HepG2 (cell line): ENCODE measurements around the gene L3MBTL3. TPM values are rescaled to one million over a fixed set of nuclear protein-coding genes. Genes with fewer than 3 reads are reported as not detected.

ENCODE experiments used
- ATAC-seq: fragments of 200-7000 bp; cut with Tn5 transposase; 3 replicates; pipeline ENCODE4 v1.9.1; 2020; ENCODE audit warnings: mild to moderate bottlenecking, moderate library complexity
- BruUV-seq: library from RNA; stranded (reverse); fragments of 400-500 nt; replicated peaks from 2 replicates; lab custom pipeline; 2021; lab: Mats Ljungman, UMichigan
- CTCF ChIA-PET: fragments of 300-600 bp; formaldehyde crosslinking; extraction: SDS; loops from one replicate; lab custom pipeline; 2021; ENCODE audit warnings: low total read pairs, inconsistent platforms, low intra/inter-chr PET ratio; lab: Yijun Ruan, JAX
- POLR2A ChIA-PET: fragments of 350-600 bp; sonication (Branson Sonifier 250); formaldehyde crosslinking; loops from one replicate; lab custom pipeline; 2020; ENCODE audit warnings: antibody characterized with exemption, inconsistent platforms; lab: Yijun Ruan, JAX
- DNase-seq: peaks from one replicate; pipeline ENCODE4 v3.0.0-alpha.2; 2015; ENCODE audit warnings: low spot score
- FAIRE-seq: peaks from 3 replicates; lab custom pipeline; 2011; peaks lifted over from hg19 to GRCh38; lab: Jason Lieb, UNC
- H2AFZ ChIP-seq: one replicate; pipeline ENCODE4 v1.6.1; 2011; ENCODE audit warnings: low read length, inconsistent platforms
- H3K27ac ChIP-seq: fragments of 300-600 bp; 3 replicates; pipeline ENCODE4 v1.8.0; 2011; ENCODE audit warnings: mixed run types, mild to moderate bottlenecking, mixed read lengths, low read length, inconsistent platforms; ENCODE audit not compliant: insufficient read depth; ENCODE audit errors: extremely low read length
- H3K27me3 ChIP-seq, 2 experiments: fragments of 200-600 bp in 1 of 2; 2 replicates in 1 of 2; 3 replicates in 1 of 2; pipeline versions ENCODE4 v1.6.0 to v1.8.0; 2011; ENCODE audit warnings: low read length in 2 of 2, mild to moderate bottlenecking in 2 of 2, moderate library complexity in 2 of 2, inconsistent platforms in 1 of 2; ENCODE audit not compliant: insufficient read depth in 2 of 2, control insufficient read depth in 1 of 2
- H3K36me3 ChIP-seq, 2 experiments: fragments of 200-600 bp in 1 of 2; replicated peaks in 1 of 2; 2 replicates in 1 of 2; 3 replicates in 1 of 2; pipeline versions ENCODE4 v1.5.1 to v1.8.0; 2011; ENCODE audit warnings: low read length in 2 of 2, inconsistent platforms in 1 of 2; ENCODE audit not compliant: insufficient read depth in 2 of 2, control insufficient read depth in 1 of 2
- H3K4me1 ChIP-seq: 2 replicates; pipeline ENCODE4 v1.5.1; 2012; ENCODE audit warnings: low read length, inconsistent platforms; ENCODE audit not compliant: insufficient read depth
- H3K4me2 ChIP-seq: 2 replicates; pipeline ENCODE4 v1.6.0; 2011; ENCODE audit warnings: low read depth, low read length, inconsistent platforms
- H3K4me3 ChIP-seq, 3 experiments: fragments of 200-600 bp in 1 of 3; sonication (generic), shearing (Covaris generic) in 1 of 3; replicated peaks in 1 of 3; 2 replicates each; pipeline ENCODE4 v1.5.1; 2011 to 2016; ENCODE audit warnings: low read length in 3 of 3, inconsistent platforms in 2 of 3, low read depth in 2 of 3, mild to moderate bottlenecking in 2 of 3, control low read depth in 1 of 3, mixed read lengths in 1 of 3; ENCODE audit not compliant: insufficient read depth in 1 of 3
- H3K79me2 ChIP-seq: one replicate; pipeline ENCODE4 v1.6.1; 2011; ENCODE audit warnings: low read length, inconsistent platforms; ENCODE audit not compliant: insufficient read depth
- H3K9ac ChIP-seq: 2 replicates; pipeline ENCODE4 v1.6.0; 2011; ENCODE audit warnings: mild to moderate bottlenecking, low read depth, low read length, inconsistent platforms; ENCODE audit not compliant: insufficient read depth
- H3K9me3 ChIP-seq: 2 replicates; pipeline ENCODE4 v1.5.1; 2012; ENCODE audit warnings: mild to moderate bottlenecking, low read length
- H4K20me1 ChIP-seq: 2 replicates; pipeline ENCODE4 v1.6.0; 2011; ENCODE audit warnings: inconsistent platforms, mild to moderate bottlenecking, low read length, moderate library complexity; ENCODE audit not compliant: insufficient read depth
- DBP ChIP-seq: sonication (generic); formaldehyde crosslinking; IDR thresholded peaks from 2 replicates; pipeline ENCODE4 v1.4.0; 2020; ENCODE audit warnings: missing genetic modification reagents; ENCODE audit errors: not compliant biosample characterization
- E2F1 ChIP-seq: sonication (generic); formaldehyde crosslinking; IDR thresholded peaks from 2 replicates; pipeline ENCODE4 v1.5.0; 2020; ENCODE audit warnings: missing genetic modification reagents
- MED1 ChIP-seq: sonication (generic); formaldehyde crosslinking; IDR thresholded peaks from 2 replicates; pipeline ENCODE4 v1.4.0; 2020; ENCODE audit warnings: missing genetic modification reagents
- NR2C2 ChIP-seq: sonication (generic); formaldehyde crosslinking; IDR thresholded peaks from 2 replicates; pipeline ENCODE4 v1.4.0; 2020; ENCODE audit warnings: missing genetic modification reagents, mild to moderate bottlenecking, moderate library complexity, borderline replicate concordance
- ZNF143 ChIP-seq: sonication (generic); formaldehyde crosslinking; IDR thresholded peaks from 2 replicates; pipeline ENCODE4 v1.4.0; 2020; ENCODE audit warnings: missing genetic modification reagents
- ZNF275 ChIP-seq: sonication (generic); formaldehyde crosslinking; IDR thresholded peaks from 2 replicates; pipeline ENCODE4 v1.8.0; 2022; ENCODE audit warnings: missing genetic modification reagents, mild to moderate bottlenecking, inconsistent platforms, borderline replicate concordance
- WGBS: methylation state at CpG from one replicate; pipeline ENCODE4 v1.1.6; 2017; ENCODE audit warnings: low lambda C conversion rate; 5-methylcytosine and 5-hydroxymethylcytosine counted together
- in situ Hi-C: cut with HindIII; loops from 2 replicates; pipeline ENCODE4 v1.10.0; 2017; ENCODE audit warnings: low pct_unique_long_range_greater_than_20kb; ENCODE audit not compliant: extremely low pct_ligation_motif_present
- intact Hi-C: fragments of 100-400 bp; cut with micrococcal nuclease; formaldehyde crosslinking; loops from one replicate; pipeline ENCODE4 v1.10.0; 2022; ENCODE audit not compliant: unreplicated experiment
- polyA plus RNA-seq, 8 experiments: library from polyadenylated mRNA; depleted of rRNA in 3 of 8; stranded (reverse) in 7 of 8; unstranded in 1 of 8; fragments of >200 nt; fragmentation: Illumina TruSeq in 4 of 8; extraction: Trizol in 4 of 8; gene quantifications; 2 replicates each; pipeline versions ENCODE4 v1.2.1 to v1.2.3, GENCODE V29; 2011 to 2016; ENCODE audit warnings: low read depth in 4 of 8, missing spikeins in 1 of 8, mixed read lengths in 1 of 8; ENCODE audit not compliant: insufficient read depth in 1 of 8
- total RNA-seq, 5 experiments: library from RNA; depleted of rRNA; stranded (reverse); fragments of >200 nt; fragmentation: Illumina TruSeq; extraction: Trizol; gene quantifications; 2 replicates each; pipeline ENCODE4 v1.2.3, GENCODE V29; 2016; ENCODE audit warnings: low read depth in 1 of 5

Gene L3MBTL3
- total and polyA plus RNA-seq, 2 of the 13 experiments (the other 11 are each of a cell fraction or from before 2014, with no cell fraction given) = 1.5 to 2.5 TPM

- TF ChIP-seq DBP (CRISPR knock-in tag) = no peak
Measured at GRCh38 chr6:130138909-130139242, 120.5 kb downstream of the L3MBTL3 start (continued).

- POLR2A ChIA-PET = no interaction called here
- no peak overlapping the region for H3K9ac ChIP-seq
- H3K79me2 ChIP-seq = no peaks in the 10 kb centered on the region
- DNase-seq (no peak), FAIRE-seq (no peak), ATAC-seq (no peak)
- intact Hi-C loops (no loop called here), in situ Hi-C loops (no loop called here)
- no peaks in the 10 kb centered on the region for H3K27me3 ChIP-seq
- H4K20me1 ChIP-seq = no peaks in the 10 kb centered on the region
- WGBS = 50% methylated on average over 2 of the region's 2 CpGs
- H3K4me2 ChIP-seq = no peak overlapping the region
- H3K36me3 ChIP-seq = no peaks in the 10 kb centered on the region
- CTCF ChIA-PET = no interaction called here
- H3K4me1 ChIP-seq = no peaks in the 10 kb centered on the region
- H3K9me3 ChIP-seq = no peaks in the 10 kb centered on the region
- BruUV-seq = no TSS peak
- H3K27ac ChIP-seq = no peak overlapping the region
- no peak for TF ChIP-seq NR2C2 (CRISPR knock-in tag)
- TF ChIP-seq MED1 (CRISPR knock-in tag) = no peak
- TF ChIP-seq E2F1 = no peak
- TF ChIP-seq ZNF275 = no peak
- TF ChIP-seq ZNF143 (CRISPR knock-in tag) = no peak
- H3K4me3 ChIP-seq = no peak overlapping the region
- H2AFZ ChIP-seq = no peak overlapping the region
Measured at GRCh38 chr6:130140084-130140483, 121.7 kb downstream of the L3MBTL3 start.
